Activated gamma-delta T cell (primary cell): ENCODE data around the gene HAPLN1.

Experiments used
- DNase-seq: peaks from one replicate; lab custom pipeline; 2025; lab: John Stamatoyannopoulos, UW

The HAPLN1 gene

GRCh38 chr5:83718195-83718825 lies 2.3 kb downstream of the HAPLN1 start:
- DNase-seq = no peak

- no peak for DNase-seq
These were observed 5.2 kb downstream of the HAPLN1 start for GRCh38 chr5:83715236-83716065.

- no peak for DNase-seq
These were observed 5.8 kb downstream of the HAPLN1 start for GRCh38 chr5:83714810-83715209.

- DNase-seq = no peak
These were observed 8.6 kb downstream of the HAPLN1 start for GRCh38 chr5:83711982-83712601.

GRCh38 chr5:83709973-83710372 lies 10.7 kb downstream of the HAPLN1 start:
- no peak for DNase-seq

GRCh38 chr5:83708170-83708569 lies 12.5 kb downstream of the HAPLN1 start:
- no peak for DNase-seq

- DNase-seq = no peak
These were observed 17.6 kb downstream of the HAPLN1 start for GRCh38 chr5:83703059-83703458.

- no peak for DNase-seq
These were observed 18.8 kb downstream of the HAPLN1 start for GRCh38 chr5:83701886-83702285.

GRCh38 chr5:83689881-83690280 lies 30.8 kb downstream of the HAPLN1 start:
- no peak for DNase-seq

- no peak for DNase-seq
These were observed 32.4 kb downstream of the HAPLN1 start for GRCh38 chr5:83688281-83688680.

GRCh38 chr5:83687124-83687619 lies 33.5 kb downstream of the HAPLN1 start:
- DNase-seq = no peak

- no peak for DNase-seq
These were observed 34.4 kb downstream of the HAPLN1 start for GRCh38 chr5:83686251-83686650.

GRCh38 chr5:83683836-83684235 lies 36.8 kb downstream of the HAPLN1 start:
- DNase-seq = no peak

GRCh38 chr5:83672646-83673045 lies 48.0 kb downstream of the HAPLN1 start:
- no peak for DNase-seq

- DNase-seq = no peak
These were observed 48.5 kb downstream of the HAPLN1 start for GRCh38 chr5:83672158-83672557.

GRCh38 chr5:83665631-83666030 lies 55.0 kb downstream of the HAPLN1 start:
- no peak for DNase-seq

GRCh38 chr5:83662558-83662957 lies 58.1 kb downstream of the HAPLN1 start:
- no peak for DNase-seq

- DNase-seq = no peak
These were observed 62.7 kb downstream of the HAPLN1 start for GRCh38 chr5:83657807-83658525.

GRCh38 chr5:83654427-83654994 lies 66.1 kb downstream of the HAPLN1 start:
- DNase-seq = no peak

- DNase-seq = no peak
These were observed 67.0 kb downstream of the HAPLN1 start for GRCh38 chr5:83653669-83654068.

GRCh38 chr5:83645936-83646335 lies 74.7 kb downstream of the HAPLN1 start:
- no peak for DNase-seq

- DNase-seq = no peak
These were observed 76.4 kb downstream of the HAPLN1 start for GRCh38 chr5:83644301-83644700.
